A549 (cell line): ENCODE data around the gene PADI4. TPM values are rescaled to one million over a fixed set of nuclear protein-coding genes. Genes with fewer than 3 reads are reported as not detected.

Source experiments
- ATAC-seq, 2 experiments: fragments of 200-7000 bp in 1 of 2; fragments of >200 bp in 1 of 2; cut with Nextera tagmentation in 1 of 2; cut with Tn5 transposase in 1 of 2; 3 replicates each; pipeline versions ENCODE4 v1.8.0 to v1.9.1; 2018 to 2020; ENCODE audit warnings: mild to moderate bottlenecking in 1 of 2, moderate library complexity in 1 of 2
- CTCF ChIA-PET: fragments of 300-600 bp; sonication (Branson Sonifier 250); formaldehyde crosslinking; extraction: SDS; loops from one replicate; lab custom pipeline; 2021; ENCODE audit warnings: antibody characterized with exemption, inconsistent platforms; lab: Yijun Ruan, JAX
- POLR2A ChIA-PET: fragments of 350-600 bp; formaldehyde crosslinking; extraction: SDS; loops from one replicate; lab custom pipeline; 2021; ENCODE audit warnings: antibody characterized with exemption, inconsistent platforms; lab: Yijun Ruan, JAX
- DNase-seq, 2 experiments: peaks; one replicate each; pipeline versions ENCODE4 v3.0.0 to v3.0.0-alpha.2; 2011 to 2016; ENCODE audit warnings: low read depth in 1 of 2, low spot score in 1 of 2
- FAIRE-seq: peaks from 2 replicates; lab custom pipeline; 2011; peaks lifted over from hg19 to GRCh38; lab: Jason Lieb, UNC
- H3K27ac ChIP-seq, 2 experiments: fragments of >200 bp; sonication (Bioruptor Twin); formaldehyde crosslinking; 3 replicates each; pipeline ENCODE4 v1.5.1; 2016 to 2017
- H3K4me1 ChIP-seq: fragments of >200 bp; sonication (Bioruptor Twin); formaldehyde crosslinking; 3 replicates; pipeline ENCODE4 v1.6.1; 2016
- H3K4me2 ChIP-seq: fragments of >200 bp; sonication (Bioruptor Twin); formaldehyde crosslinking; 3 replicates; pipeline ENCODE4 v1.6.1; 2016
- H3K4me3 ChIP-seq: fragments of >200 bp; sonication (Bioruptor Twin); formaldehyde crosslinking; 3 replicates; pipeline ENCODE4 v1.5.1; 2016
- H3K9me3 ChIP-seq: fragments of >200 bp; sonication (Bioruptor Twin); formaldehyde crosslinking; 3 replicates; pipeline ENCODE4 v1.6.1; 2016
- CEBPB ChIP-seq, 2 experiments: fragments of >200 bp in 1 of 2; sonication (Bioruptor Twin) in 1 of 2; formaldehyde crosslinking in 1 of 2; IDR thresholded peaks; 2 replicates each; pipeline ENCODE4 v1.6.1; 2012 to 2016
- CTCF ChIP-seq: fragments of >200 bp; sonication (Bioruptor Twin); formaldehyde crosslinking; IDR thresholded peaks from 3 replicates; pipeline ENCODE4 v1.5.1; 2016
- HDAC2 ChIP-seq: fragments of 200-600 bp; sonication (generic); IDR thresholded peaks from 2 replicates; pipeline ENCODE4 v1.6.1; 2016
- HMGXB4 ChIP-seq: fragments of 250-450 bp; sonication (Bioruptor Pico); IDR thresholded peaks from 2 replicates; pipeline ENCODE4 v1.5.0; 2021; ENCODE audit warnings: mild to moderate bottlenecking, moderate library complexity, borderline replicate concordance
- JUN ChIP-seq, 2 experiments: fragments of >200 bp; sonication (Bioruptor Twin); formaldehyde crosslinking; IDR thresholded peaks; 2 replicates in 1 of 2; 3 replicates in 1 of 2; pipeline ENCODE4 v1.6.1; 2016 to 2017
- KDM1A ChIP-seq: fragments of 200-600 bp; sonication (generic); IDR thresholded peaks from 2 replicates; pipeline ENCODE4 v1.6.1; 2016; ENCODE audit warnings: low read depth, mild to moderate bottlenecking
- KDM5A ChIP-seq: fragments of 200-600 bp; sonication (generic); IDR thresholded peaks from 2 replicates; pipeline ENCODE4 v1.6.1; 2016; ENCODE audit warnings: antibody characterized with exemption, mild to moderate bottlenecking
- MAZ ChIP-seq: fragments of 150-350 bp; IDR thresholded peaks from 2 replicates; pipeline ENCODE4 v1.6.1; 2014; ENCODE audit warnings: antibody characterized with exemption, low read depth, low read length, borderline replicate concordance
- NFE2L2 ChIP-seq: fragments of 150-350 bp; conservative IDR thresholded peaks from 2 replicates; pipeline ENCODE4 v1.6.1; 2014; ENCODE audit warnings: low read length
- POLR2AphosphoS2 ChIP-seq: conservative IDR thresholded peaks from 2 replicates; pipeline ENCODE4 v1.6.1; 2012; ENCODE audit warnings: low read length, improper control_type of control experiment, inconsistent platforms
- RARB ChIP-seq: fragments of 250-450 bp; sonication (Bioruptor Pico); IDR thresholded peaks from 2 replicates; pipeline ENCODE4 v1.8.0; 2021; ENCODE audit warnings: mild to moderate bottlenecking, moderate library complexity
- REST ChIP-seq: fragments of 200-600 bp; sonication (generic); IDR thresholded peaks from 2 replicates; pipeline ENCODE4 v1.6.1; 2016; ENCODE audit warnings: antibody characterized with exemption, mild to moderate bottlenecking, moderate library complexity
- RFX5 ChIP-seq: fragments of 450-650 bp; IDR thresholded peaks from 2 replicates; pipeline ENCODE4 v1.7.1; 2014; ENCODE audit warnings: antibody characterized with exemption, mild to moderate bottlenecking, moderate library complexity
- SMC3 ChIP-seq: fragments of >200 bp; sonication (Bioruptor Twin); formaldehyde crosslinking; IDR thresholded peaks from 3 replicates; pipeline ENCODE4 v1.6.1; 2018; ENCODE audit warnings: inconsistent platforms
- TP53 ChIP-seq: fragments of 250-450 bp; sonication (Bioruptor Pico); IDR thresholded peaks from 2 replicates; pipeline ENCODE4 v1.5.0; 2021; ENCODE audit warnings: mild to moderate bottlenecking, moderate library complexity
- ZC3H11A ChIP-seq: fragments of 450-650 bp; IDR thresholded peaks from 2 replicates; pipeline ENCODE4 v1.6.1; 2014; ENCODE audit warnings: antibody characterized with exemption, mild to moderate bottlenecking
- WGBS: methylation state at CpG from one replicate; pipeline ENCODE4 v1.1.6; 2017; ENCODE audit errors: missing lambda C conversion rate; 5-methylcytosine and 5-hydroxymethylcytosine counted together
- polyA plus RNA-seq, 4 experiments: library from polyadenylated mRNA; depleted of rRNA in 3 of 4; stranded (reverse); fragments of >200 nt; fragmentation: RNase III in 1 of 4; extraction: RNeasy Plus Mini Kit Qiagen cat#74134 plus additional on column Dnase treatment in 1 of 4; gene quantifications; 2 replicates in 3 of 4; 3 replicates in 1 of 4; pipeline ENCODE4 v1.2.3, GENCODE V29; 2011 to 2017

The PADI4 gene
- polyA plus RNA-seq, 2 of the 4 experiments (the other 2 are of a cell fraction) = not detected

- FAIRE-seq (no peak), ATAC-seq (no peak), DNase-seq (no peak)
- H3K4me3 ChIP-seq = no peak overlapping the region
- TF ChIP-seq SMC3 (no peak), KDM5A (no peak), ZC3H11A (no peak), JUN (IDR thresholded peaks at IDR 0.05) (no peak), HDAC2 (no peak), REST (no peak), CTCF (no peak), MAZ (no peak), CEBPB (IDR thresholded peaks at IDR 0.05) (no peak), POLR2AphosphoS2 (no peak), RARB (no peak)
- no peaks in the 10 kb centered on the region for H3K9me3 ChIP-seq
- 61% methylated on average over 15 of the region's 16 CpGs for WGBS
- POLR2A ChIA-PET = no interaction called here
- H3K27ac ChIP-seq = no peak overlapping the region
- CTCF ChIA-PET = no interaction called here
- H3K4me1 ChIP-seq = no peaks in the 10 kb centered on the region
- H3K4me2 ChIP-seq = no peak overlapping the region
Measured at GRCh38 chr1:17377325-17377953, 69.4 kb downstream of the PADI4 start.

GRCh38 chr1:17381161-17381560 is 73.2 kb downstream of the PADI4 start:
- WGBS = 75% methylated on average over 2 of the region's 2 CpGs
- ChIA-PET POLR2A (no interaction called here), CTCF (interaction anchor here (0.6 to 1.8 kb wide), 4 partner anchors 8 to 321 kb away, joined by 3 to 4 read pairs (median 4); no protein-coding TSS in a partner anchor)
- no peak for DNase-seq
- Histone ChIP-seq H3K27ac (no peak overlapping the region), H3K9me3 (no peaks in the 10 kb centered on the region), H3K4me1 (no peaks in the 10 kb centered on the region), H3K4me3 (no peak overlapping the region), H3K4me2 (no peak overlapping the region)
- no peak for FAIRE-seq
- TF ChIP-seq TP53 (CRISPR knock-in tag) = no peak
- TF ChIP-seq RFX5 = no peak
- no peak for TF ChIP-seq SMC3
- no peak for TF ChIP-seq KDM1A
- TF ChIP-seq HMGXB4 (CRISPR knock-in tag) = no peak
- TF ChIP-seq NFE2L2 = no peak
- no peak for TF ChIP-seq JUN (IDR thresholded peaks at IDR 0.05)
- ATAC-seq = no peak
